Measurements from ENCODE around the gene THADA.

THADA gene

GRCh38 chr2:43576981-43577892 is 18.6 kb downstream of the THADA start:
- H3K36me3 ChIP-seq (ENCODE audit: low read depth): peaks cover 91% of the 10 kb centered on the region
- H3K27ac ChIP-seq (ENCODE audit: poor library complexity, severe bottlenecking): no peak overlapping the region
- ATAC-seq (ENCODE audit: low read depth) (no peak), DNase-seq (ENCODE audit: low spot score) (no peak)
- H3K27me3 ChIP-seq (ENCODE audit: insufficient read depth, poor library complexity, severe bottlenecking): no peaks in the 10 kb centered on the region
- H3K9me3 ChIP-seq (ENCODE audit: severe bottlenecking): no peaks in the 10 kb centered on the region
- H3K4me3 ChIP-seq (ENCODE audit: severe bottlenecking): no peak overlapping the region
- H3K4me1 ChIP-seq (ENCODE audit: insufficient read depth, poor library complexity, severe bottlenecking): no peaks in the 10 kb centered on the region
- peak; percentile 96 for TF ChIP-seq CTCF (IDR thresholded peaks at IDR 0.05; ENCODE audit: poor library complexity, severe bottlenecking)

DNA sequence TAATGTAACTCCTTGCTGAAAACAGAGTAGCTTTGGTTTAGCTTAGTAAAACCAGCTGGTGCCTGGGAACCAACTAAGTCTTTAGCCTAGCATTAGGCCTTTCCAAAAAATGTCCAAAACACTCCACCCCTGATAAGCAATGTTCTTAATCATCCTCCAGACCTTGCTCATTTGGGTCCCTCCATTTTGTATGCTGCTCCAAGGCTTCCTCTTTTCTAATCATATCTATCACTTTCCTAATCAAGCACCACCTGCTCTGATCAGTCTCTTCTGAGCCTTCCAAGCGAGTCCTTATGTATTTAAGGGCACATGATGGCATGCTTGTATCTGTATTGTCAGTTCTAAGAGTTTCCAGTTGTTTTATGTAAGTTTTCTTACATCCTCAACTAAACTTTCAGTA is 23.6 kb downstream of the THADA start:
- H3K4me1 ChIP-seq (ENCODE audit: insufficient read depth, poor library complexity, severe bottlenecking): no peaks in the 10 kb centered on the region
- H3K36me3 ChIP-seq (ENCODE audit: low read depth): peaks cover 86% of the 10 kb centered on the region
- H3K4me3 ChIP-seq (ENCODE audit: severe bottlenecking): no peak overlapping the region
- no peaks in the 10 kb centered on the region for H3K9me3 ChIP-seq (ENCODE audit: severe bottlenecking)
- ATAC-seq (ENCODE audit: low read depth): no peak
- H3K27ac ChIP-seq (ENCODE audit: poor library complexity, severe bottlenecking): no peak overlapping the region
- no peak for TF ChIP-seq CTCF (IDR thresholded peaks at IDR 0.05; ENCODE audit: poor library complexity, severe bottlenecking)
- DNase-seq (ENCODE audit: low spot score): no peak
- no peaks in the 10 kb centered on the region for H3K27me3 ChIP-seq (ENCODE audit: insufficient read depth, poor library complexity, severe bottlenecking)

GRCh38 chr2:43569921-43570320 is 25.9 kb downstream of the THADA start:
- no peak overlapping the region for H3K4me3 ChIP-seq (ENCODE audit: severe bottlenecking)
- no peaks in the 10 kb centered on the region for H3K9me3 ChIP-seq (ENCODE audit: severe bottlenecking)
- no peak for DNase-seq (ENCODE audit: low spot score)
- peaks cover 72% of the 10 kb centered on the region for H3K36me3 ChIP-seq (ENCODE audit: low read depth)
- TF ChIP-seq CTCF (IDR thresholded peaks at IDR 0.05; ENCODE audit: poor library complexity, severe bottlenecking): no peak
- no peaks in the 10 kb centered on the region for H3K27me3 ChIP-seq (ENCODE audit: insufficient read depth, poor library complexity, severe bottlenecking)
- ATAC-seq (ENCODE audit: low read depth): no peak
- H3K27ac ChIP-seq (ENCODE audit: poor library complexity, severe bottlenecking): no peak overlapping the region
- H3K4me1 ChIP-seq (ENCODE audit: insufficient read depth, poor library complexity, severe bottlenecking): no peaks in the 10 kb centered on the region

DNA sequence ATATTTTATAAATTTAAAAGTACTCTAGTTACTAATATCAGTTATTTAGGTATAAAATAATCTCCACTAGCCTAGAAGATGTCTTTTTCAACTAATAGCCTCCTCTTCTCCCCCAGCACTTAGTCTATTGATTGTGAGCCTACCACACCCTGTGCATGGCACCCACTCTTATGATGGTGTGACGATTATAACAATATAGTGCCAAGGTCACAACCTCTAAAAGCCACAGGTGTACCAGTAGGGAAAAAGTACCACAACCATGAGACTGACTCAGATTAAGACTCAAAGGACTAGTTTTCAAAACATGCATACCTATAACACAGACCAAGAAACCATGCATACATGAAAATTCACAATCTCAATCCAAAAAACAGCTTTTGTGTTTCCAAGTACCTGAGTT is 27.6 kb downstream of the THADA start:
- ATAC-seq (ENCODE audit: low read depth) (no peak), DNase-seq (ENCODE audit: low spot score) (no peak)
- H3K4me3 ChIP-seq (ENCODE audit: severe bottlenecking): no peak overlapping the region
- H3K27me3 ChIP-seq (ENCODE audit: insufficient read depth, poor library complexity, severe bottlenecking): no peaks in the 10 kb centered on the region
- H3K9me3 ChIP-seq (ENCODE audit: severe bottlenecking): no peaks in the 10 kb centered on the region
- no peak for TF ChIP-seq CTCF (IDR thresholded peaks at IDR 0.05; ENCODE audit: poor library complexity, severe bottlenecking)
- H3K27ac ChIP-seq (ENCODE audit: poor library complexity, severe bottlenecking): no peak overlapping the region
- H3K4me1 ChIP-seq (ENCODE audit: insufficient read depth, poor library complexity, severe bottlenecking): no peaks in the 10 kb centered on the region
- H3K36me3 ChIP-seq (ENCODE audit: low read depth): peaks cover 55% of the 10 kb centered on the region

DNA sequence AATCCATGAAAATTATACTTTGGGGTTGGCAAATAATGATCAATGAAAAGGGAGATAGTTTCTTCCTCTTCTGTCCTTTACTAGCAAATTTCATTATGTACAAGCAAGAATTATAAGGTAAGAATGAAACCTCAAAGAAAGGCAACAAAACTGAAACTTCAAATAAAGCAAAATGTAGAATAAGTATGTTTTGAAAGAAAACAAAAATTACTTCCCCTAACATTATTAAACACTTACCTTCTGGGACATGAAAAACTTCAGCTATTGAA is 29.4 kb downstream of the THADA start:
- no peaks in the 10 kb centered on the region for H3K27me3 ChIP-seq (ENCODE audit: insufficient read depth, poor library complexity, severe bottlenecking)
- H3K4me1 ChIP-seq (ENCODE audit: insufficient read depth, poor library complexity, severe bottlenecking): no peaks in the 10 kb centered on the region
- TF ChIP-seq CTCF (IDR thresholded peaks at IDR 0.05; ENCODE audit: poor library complexity, severe bottlenecking): no peak
- H3K36me3 ChIP-seq (ENCODE audit: low read depth): peaks cover 37% of the 10 kb centered on the region
- H3K4me3 ChIP-seq (ENCODE audit: severe bottlenecking): no peak overlapping the region
- no peaks in the 10 kb centered on the region for H3K9me3 ChIP-seq (ENCODE audit: severe bottlenecking)
- no peak overlapping the region for H3K27ac ChIP-seq (ENCODE audit: poor library complexity, severe bottlenecking)
- no peak for DNase-seq (ENCODE audit: low spot score)
- no peak for ATAC-seq (ENCODE audit: low read depth)

Data from RWPE2 (cell line).